Stimulated activated CD8-positive, alpha-beta memory T cell treated with anti-CD3 and anti-CD28 coated beads, Interleukin-15, amount 100 ng/mL, for 24 hours (primary cell): ENCODE data around the gene PDE6C.

Experiments used
- DNase-seq: peaks from one replicate; pipeline ENCODE4 v3.0.0-alpha.2; 2020; ENCODE audit warnings: low read depth

Gene PDE6C

DNA sequence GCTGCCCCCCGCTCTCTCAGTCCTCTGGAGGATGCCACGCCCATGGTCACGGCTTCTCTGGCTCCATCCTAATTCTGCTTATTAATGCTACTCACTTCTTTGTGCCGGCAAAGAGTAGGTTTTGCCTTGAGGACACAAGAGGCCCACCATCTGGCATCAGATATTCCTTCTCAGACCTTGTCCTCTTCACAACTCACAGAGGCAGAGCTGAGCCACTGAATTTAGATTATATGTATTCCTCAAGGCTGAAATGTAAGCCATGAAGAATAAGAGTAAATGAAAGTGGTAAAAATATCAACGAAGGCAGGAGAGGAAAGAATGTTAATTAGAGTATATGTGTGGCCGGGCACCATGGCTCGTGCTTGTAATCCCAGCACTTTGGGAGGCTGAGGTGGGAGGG, 17.8 kb upstream of the PDE6C start:
- no peak for DNase-seq

DNA sequence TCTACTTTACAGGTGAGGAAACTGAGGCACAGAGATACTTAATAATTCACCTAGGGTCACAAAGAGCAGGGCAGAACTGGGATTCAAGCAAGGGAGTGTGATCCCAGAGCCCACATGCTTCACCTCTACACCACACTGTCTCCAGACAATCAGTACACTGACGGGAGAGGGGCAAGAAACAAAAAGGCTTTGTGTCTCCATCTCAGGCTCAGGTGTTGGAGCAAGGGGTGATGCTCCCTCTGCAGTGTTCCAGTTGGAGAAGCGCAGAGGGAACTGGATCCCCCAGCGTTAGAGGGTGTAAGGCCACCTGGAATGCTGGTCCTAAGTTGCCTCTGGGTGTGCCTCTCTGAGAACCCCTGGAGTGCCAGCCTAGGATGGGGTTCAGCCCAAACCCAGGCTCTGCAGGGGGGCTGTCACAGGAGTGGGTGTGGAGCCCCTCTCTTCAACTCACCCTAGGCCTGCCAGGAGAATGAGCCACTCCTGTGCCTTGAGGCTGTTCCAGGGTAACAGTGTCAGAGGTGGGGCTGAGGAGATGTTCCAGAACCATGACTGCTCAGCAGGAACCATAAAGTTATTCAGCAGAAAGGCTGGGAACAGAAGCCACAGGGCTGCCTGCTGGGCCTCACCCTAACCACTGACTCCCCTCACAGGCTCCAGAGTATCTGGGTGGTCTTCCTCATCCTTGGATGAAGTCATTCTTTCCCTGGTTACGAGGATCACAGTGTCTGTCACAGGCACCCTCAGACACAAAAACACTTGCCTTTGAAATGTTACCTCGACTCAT, 16.8 kb upstream of the PDE6C start:
- DNase-seq, result no peak

DNA sequence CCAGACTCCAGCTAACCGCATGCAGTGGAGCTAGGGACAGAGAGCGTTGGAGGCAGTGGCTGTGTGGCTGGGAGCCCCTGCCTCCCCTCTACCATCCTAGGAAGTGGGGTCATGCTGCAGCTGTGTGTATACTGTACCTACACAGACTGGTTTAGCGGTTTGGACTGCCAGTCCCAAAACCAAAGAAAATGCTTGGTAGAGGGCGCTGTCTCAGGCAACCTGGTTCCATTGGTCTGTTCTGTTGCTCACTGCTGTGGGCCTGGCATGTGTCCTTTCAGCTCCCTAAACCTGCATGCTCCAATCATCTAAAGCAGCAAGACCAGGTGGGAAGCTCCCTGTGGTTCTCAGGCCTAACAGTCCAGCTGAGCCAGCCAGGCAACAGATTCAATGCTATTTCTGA, 15.8 kb upstream of the PDE6C start:
- DNase-seq, result no peak

DNA sequence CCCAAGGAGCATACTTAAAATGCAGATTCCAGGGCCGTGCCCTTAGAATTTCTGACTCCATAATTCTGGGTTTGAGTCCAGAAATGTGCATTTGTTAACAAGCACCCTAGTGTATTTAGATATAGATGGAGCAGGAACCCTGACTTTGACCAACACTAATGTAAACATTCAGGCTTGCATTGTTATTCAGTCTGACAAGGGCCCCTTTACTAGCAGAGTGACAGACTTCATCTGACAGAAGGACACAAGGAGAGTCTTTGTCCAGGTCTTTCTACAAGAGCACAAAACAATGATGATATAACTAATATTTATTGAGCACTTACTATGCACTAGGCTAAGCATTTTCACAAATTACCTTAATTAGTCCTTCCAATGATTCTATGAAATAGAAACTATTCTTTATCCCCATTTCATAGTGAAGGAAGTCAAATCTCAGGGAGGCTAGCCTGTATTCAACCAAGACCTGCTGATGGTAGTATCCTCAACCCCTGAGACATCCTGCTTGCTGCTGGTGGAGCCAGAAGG, 15.2 kb upstream of the PDE6C start:
- no peak for DNase-seq

DNA sequence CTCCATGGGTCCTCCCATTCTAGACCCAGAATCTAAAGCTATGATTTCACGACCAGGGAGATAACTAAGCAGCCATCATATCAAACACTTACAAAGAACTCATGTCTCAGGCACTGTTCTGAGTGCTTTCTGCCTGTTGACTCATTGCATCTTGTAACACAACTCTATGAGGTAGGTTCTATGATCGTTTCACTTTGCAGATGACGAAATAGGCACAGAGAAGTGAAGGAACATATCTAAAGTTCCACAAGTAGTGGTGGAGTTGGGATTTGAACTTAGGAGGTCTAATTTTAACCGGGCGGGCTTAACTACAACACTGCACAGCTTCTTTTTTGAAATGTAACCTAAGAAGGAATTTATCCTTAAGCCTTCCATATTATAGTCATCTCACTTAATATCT, 14.2 kb upstream of the PDE6C start:
- no peak for DNase-seq

DNA sequence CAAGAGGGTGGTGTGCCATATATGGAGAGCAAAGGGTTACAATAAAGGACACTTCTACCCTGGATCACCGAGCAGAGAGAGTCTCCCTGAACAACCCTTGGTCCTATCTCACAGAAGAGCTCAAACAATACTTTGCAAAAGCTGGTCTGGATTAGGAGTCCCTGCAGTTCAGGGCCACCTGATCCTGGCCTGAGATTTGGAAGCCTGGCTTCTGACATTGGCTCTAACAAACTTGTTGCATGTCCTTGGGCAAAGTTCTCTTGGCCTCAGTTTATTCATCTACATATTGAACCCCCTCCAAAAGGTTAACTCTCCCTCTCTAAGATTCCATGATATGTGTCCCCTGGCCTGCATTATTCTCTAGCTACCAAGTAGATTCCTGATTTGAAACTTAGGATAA, 13.0 kb upstream of the PDE6C start:
- no peak for DNase-seq

DNA sequence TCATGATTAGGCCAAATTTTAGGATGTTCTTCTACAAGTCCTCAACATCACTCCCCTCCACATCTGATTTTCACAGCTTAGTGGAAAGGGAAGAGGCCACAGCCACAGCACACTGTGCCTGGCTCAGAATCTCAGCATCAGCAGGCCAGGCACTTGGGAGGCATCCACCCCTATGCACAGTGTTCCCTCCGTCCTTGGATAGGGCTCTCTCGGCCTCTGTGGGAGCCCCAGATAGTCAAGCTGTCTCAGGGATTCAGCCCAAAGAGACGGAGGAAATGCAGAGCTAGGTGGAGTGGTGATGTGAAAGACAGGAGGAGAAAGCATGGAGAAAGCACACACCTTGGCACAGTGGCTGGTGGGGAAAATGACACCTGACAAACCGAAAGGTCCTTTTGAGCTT, 12.6 kb upstream of the PDE6C start:
- DNase-seq, result no peak

DNA sequence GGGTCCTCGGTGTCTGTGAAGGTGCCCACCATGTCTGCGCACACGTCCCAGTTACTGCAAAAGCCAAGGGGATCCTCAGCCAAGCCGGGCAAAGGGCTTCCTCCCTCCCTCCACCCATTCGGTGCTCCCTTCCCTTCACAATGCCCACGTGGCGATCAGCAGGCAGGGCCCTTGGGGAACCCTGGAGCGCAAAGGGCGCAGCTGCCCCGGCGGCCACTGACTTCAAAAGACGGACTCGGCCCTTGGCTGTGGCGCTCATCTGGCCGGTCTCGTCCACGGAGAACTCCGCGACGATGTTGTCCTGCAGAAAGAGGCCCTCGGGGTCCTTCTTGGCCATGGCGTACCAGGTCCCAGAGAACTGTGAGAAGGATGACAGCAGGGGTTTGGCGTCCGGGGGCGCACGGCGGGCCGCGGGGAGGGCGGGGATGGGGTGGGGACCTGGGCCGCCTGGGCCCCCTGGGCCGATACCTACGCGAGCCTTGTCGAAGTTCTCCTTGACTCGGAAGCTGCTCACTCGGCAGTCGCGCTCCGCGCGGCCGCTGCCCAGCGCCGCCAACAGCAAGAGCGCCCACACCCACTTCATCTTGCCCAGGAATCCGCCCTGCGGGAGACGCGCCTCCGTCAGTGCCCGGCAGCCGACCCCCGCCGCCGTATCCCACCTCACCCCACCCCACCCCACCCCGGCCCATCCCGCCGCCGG, 11.7 kb upstream of the PDE6C start:
- no peak for DNase-seq

DNA sequence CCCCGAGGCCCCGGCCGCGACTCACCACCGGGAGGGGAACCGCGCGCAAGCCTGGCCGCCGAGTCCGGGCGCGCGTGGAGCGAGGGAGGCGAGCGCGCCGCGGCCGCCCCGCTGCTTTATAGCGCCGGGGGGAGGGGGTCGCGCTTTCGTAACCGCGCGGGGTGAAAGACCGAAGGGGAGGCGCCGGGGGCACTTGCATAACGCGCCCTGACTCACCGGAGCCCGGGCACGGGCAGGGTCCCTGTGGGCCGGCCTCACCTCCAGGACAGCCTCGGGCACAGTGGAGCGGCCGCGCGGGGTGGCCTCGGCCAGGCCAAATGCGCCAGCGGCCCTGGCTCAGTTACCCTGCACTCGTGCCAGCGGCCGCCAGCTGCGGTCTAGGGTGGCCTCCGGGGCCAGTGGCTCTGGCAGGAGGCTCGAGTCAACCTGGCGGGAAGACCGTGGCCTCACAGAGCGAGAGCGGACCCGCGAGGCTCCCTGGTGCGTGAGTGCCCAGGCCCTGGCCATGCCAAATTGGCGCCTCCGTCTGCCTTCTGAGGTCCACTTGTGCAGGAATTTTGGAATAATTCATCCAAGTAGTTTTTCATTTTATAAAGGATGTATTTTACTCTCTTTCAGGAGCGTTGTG, 11.1 kb upstream of the PDE6C start, which contains the start of gene RBP4:
TSS of gene RBP4 (minus strand) at position 90 of the 628 bp plus-strand sequence. CDS start 207 bp downstream, outside the sequence.
- DNase-seq, result no peak

DNA sequence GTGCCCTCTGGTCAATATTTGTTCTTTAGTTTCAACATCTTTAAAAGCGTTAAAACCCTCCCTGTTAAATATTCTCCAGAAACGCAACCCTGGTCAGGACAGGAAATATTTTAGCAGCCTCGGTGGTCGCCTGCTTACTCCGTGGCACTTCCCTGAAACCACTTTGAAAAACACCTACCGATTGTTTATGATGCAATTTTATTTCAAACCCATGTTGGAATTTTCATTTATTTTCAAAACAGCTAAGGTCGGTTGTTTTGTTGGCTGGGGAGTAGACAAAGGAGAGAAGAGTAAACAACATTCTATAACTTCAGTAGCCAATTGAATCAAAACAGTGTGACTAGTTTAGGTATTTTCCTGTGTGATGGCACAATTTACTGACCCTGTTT, 10.6 kb upstream of the PDE6C start:
- no peak for DNase-seq

DNA sequence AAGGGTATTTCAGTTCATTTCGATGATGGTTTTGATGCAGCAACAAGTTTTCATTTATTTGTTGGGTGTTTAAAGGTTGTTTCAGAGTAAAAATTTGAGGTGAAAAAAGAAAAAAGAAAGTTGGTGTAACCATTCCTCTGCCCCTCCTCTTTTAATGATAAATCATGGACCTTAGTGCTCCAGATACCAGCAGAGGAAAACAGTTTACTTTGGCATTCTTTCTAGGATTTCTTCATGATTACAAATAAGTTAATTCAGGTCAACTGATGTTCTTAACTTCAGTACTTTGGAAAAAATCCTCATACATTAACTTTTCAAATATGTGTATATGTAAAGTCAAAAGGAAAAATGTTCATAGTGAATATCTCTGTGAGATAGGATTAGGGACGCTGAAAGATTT, 9.3 kb upstream of the PDE6C start:
- DNase-seq, result no peak

DNA sequence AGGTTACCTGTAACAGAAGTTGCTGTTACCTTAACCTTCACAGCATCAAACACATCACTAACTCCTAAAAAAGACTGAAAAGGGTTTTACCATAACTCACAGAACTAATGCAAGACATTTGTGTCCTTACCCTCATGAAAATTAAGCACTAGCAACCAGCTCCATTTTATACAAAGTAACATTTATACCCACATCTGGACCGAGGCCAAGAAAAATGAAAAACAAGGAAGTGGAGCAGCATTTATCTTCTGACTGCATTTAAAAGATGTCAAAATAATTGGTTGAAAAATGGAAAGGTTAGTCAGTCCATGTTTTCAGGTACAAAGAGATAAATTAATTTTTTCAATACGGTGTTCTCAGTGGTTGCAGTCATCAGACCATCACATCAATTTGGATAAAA, 8.2 kb upstream of the PDE6C start:
- DNase-seq, result no peak

DNA sequence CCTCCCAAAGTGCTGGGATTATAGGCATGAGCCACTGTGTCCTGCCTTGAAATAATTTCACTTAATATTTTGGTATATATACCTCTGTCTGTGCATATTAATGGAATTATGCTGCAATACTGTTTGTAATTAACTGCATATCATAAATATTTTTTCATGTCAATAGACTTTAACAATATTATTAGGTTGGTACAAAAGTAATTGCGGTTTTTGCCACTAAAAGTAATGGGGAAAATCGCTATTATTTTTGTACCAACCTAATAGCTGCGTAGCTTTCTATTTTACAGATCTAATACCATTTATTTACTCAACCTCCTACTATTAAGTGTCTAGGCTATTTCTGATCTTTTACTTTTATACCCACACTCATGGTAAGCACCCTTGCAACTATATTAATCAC, 3.9 kb upstream of the PDE6C start:
- no peak for DNase-seq

DNA sequence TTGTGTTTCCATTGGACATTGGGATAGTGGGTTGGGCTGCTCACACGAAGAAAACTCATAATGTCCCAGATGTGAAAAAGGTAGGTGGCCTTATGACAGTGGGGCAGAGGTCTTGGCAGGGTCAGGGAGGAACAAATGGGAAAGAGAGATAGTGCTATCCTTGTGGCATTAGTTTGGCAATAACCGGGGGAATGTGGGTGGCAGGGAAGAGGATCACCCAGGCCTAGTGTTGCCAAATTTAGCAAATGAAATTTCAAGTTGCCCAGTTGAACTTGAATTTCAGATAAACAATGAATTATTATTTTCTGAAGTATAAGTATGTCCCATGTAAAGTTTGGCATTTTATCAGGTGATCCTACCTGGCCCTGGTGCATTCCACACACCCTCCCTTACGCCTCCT, 789 bp downstream of the PDE6C start:
- DNase-seq, result no peak

DNA sequence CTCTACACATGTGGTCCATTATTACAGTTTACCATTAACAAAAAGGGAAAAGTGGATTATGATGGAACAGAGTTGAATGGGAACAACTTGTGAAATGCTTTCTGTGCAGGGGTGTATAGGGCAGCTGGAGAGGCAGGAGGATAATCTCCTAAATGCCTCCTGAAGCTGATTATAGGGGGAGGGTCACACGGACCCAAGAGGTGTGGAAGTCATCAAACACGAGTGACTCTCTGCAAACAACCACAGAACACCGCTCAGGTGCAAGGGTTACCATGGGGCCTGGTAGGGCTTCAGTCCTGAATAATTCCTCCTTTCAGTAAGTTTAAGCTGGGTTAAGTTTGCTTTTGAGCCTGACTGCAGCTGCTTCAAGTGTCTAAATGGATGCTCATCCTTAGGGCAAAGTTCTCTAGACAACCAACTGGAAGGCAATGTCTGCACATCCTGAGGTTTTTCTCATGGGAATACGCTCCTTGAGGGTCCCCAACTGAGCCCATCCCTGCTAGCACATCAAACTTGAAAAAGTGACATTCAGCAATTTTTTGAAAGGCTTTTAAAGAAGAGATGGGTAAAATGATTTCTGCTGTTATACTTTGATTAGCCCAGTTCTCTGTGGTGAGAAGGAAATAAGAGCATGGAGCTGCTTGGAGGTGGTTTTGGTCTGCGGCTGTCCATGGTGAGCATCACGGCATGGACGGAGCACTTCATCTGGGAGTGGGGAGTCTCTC, 1.9 kb downstream of the PDE6C start:
- no peak for DNase-seq

DNA sequence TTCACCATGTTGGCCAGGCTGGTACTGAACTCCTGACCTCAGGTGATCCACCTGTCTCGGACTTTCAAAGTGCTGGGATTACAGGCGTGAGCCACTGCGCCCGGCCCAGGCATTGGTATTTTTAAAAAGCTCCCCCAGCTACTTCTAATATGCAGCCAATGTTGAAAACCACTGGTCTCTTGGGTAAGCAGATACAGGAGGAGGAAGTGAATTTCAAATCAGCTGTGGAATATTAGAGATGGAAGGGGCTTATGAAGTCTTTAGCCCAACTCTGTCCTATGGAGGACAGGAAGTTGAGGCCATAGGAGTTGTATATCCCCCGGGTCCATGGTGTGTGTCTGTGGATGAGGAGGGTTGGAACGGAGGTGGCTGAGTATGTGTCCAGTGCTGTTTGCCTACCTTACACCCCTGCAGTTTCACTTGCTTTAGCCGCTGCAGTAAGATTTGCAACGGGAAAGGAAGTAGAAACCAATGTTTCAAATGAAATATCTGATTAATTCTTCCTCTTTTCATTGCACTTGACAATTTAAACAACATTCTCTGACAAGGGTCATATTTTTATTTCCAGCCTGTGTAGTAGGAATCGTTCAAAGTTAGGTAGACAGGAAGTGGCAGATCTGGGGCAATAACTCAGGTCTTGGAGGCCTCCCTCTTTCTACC, 3.4 kb downstream of the PDE6C start:
- no peak for DNase-seq

DNA sequence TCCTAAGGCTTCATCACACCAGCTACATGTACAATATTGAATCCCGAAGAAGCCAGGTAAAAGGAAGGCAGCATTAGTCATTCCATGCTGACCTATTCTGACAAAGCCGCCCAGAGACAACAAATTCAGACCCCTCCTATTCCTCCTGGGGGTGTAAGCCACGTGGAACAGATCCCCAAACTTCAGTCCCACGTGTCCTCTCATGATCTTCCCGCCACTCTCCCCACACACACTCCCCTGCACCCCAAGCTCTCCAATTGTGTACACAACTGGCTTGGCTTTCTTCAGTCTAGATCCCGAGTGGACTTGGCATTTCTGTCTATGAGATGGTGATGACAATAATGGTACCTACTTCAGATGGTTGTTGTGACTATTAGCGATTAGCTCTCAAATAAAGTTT, 8.6 kb downstream of the PDE6C start:
- no peak for DNase-seq

DNA sequence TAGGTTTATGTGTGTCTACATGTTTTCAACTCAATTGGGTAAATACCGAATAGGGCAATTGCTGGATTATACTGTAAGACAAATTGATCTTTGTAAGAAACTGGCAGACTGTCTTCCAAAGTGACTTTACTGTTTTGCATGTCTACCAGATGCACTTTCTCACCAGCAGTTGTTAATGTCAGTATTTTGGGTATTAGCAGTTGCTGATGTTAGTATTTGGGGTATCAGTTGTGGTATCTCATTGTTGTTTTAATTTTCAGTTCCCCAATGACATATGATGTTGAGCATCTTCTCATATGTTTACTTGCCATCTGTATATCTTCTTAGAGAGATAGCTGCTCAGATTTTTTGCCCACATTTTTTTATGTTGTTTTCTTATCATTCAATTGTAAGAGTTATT, 10.6 kb downstream of the PDE6C start:
- DNase-seq, result no peak

DNA sequence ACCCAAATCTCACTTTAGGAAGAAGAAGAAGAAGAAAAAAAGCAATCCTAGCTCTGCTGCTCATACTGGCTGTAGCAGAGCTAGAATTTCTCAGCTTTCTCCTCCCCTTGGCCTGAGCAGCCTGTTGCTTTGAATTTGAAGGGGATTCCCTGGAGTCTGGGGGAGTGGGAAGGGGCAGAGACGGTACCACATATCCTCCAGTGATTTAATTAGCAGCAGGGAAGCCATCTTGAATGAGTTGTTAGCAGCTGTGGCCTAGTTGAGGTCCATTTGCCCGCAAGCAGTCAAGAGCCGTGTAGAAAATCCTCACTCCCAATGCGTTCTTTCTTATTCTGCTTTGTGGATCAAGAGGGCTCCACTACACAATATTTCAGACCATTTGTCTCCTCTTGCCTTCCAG, 16.5 kb downstream of the PDE6C start:
- DNase-seq, result no peak

DNA sequence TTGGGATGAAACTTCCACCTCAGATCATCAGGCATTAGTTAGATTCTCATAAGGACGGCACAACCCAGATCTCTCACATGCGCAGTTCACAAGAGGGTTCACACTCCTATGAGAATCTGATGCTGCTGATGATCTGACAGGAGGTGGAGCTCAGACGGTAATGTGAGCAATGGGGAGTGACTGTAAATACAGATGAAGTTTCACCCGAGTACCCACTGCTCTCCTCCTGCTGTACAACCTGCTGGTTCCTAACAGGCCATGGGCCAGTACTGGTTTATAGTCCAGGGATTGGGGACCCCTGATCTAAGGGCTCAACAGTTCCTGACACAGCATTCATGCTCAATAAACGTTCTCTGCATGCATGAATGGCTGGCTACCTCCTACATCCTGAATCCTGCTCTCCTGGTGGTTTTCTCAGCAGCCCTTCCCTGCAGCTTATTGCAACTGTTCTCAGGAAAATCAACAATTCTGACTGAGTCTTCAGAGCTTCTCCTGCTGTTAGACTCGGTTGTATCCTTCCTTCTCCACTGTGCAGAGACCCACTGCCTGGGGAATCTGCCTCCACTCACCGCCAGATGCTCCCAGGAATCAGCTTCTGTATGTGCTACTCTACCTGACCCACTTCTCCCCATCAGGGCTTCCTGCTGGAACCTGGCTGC, 17.4 kb downstream of the PDE6C start:
- DNase-seq, result no peak
